ENCODE data around the gene SDK2.

The SDK2 gene

GRCh38 chr17:73356561-73357170 is 287.6 kb downstream of the SDK2 start:
- DNase-seq: no peak

GRCh38 chr17:73354423-73355284 is 289.6 kb downstream of the SDK2 start:
- no peak for DNase-seq

GRCh38 chr17:73352261-73352660 is 292.0 kb downstream of the SDK2 start:
- no peak for DNase-seq

DNA sequence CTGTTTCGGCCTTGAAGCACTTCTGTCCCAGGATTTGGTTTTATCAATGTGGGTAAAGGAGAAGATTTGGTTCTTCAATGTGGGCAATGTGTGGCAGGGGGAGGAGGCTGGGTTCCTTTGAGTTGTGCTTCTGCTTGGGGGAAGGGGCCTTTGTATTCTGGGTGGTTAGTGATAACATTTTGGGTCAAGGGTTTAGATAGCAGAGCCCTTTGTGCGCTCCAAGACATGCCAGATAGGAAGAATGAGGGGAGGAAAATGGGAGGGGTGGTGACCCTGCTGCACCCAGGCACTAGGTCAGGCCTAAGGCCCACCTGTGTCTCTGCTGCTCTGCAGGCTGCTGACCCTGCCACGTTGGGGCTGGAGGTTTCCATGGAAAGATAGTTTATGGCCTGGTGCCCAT is 292.5 kb downstream of the SDK2 start:
- no peak for DNase-seq

DNA sequence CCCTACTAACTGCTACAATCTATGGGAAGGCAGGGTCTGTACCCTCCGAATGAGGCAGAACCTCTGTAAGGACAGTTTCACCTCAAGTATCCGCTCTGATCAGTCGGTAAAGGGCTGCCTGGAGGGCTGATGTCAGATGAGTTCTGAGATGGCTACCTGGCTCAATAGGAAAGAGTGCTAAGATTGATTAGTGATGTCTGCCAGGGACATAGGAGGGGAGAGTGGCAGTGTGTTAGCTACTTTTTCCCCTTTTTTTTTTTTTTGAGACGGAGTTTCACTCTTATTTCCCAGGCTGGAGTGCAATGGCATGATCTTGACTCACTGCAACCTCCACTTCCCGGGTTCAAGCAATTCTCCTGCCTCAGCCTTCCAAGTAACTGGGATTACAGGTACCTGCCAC is 293.4 kb downstream of the SDK2 start:
- no peak for DNase-seq

GRCh38 chr17:73349647-73350046 is 294.6 kb downstream of the SDK2 start:
- no peak for DNase-seq

DNA sequence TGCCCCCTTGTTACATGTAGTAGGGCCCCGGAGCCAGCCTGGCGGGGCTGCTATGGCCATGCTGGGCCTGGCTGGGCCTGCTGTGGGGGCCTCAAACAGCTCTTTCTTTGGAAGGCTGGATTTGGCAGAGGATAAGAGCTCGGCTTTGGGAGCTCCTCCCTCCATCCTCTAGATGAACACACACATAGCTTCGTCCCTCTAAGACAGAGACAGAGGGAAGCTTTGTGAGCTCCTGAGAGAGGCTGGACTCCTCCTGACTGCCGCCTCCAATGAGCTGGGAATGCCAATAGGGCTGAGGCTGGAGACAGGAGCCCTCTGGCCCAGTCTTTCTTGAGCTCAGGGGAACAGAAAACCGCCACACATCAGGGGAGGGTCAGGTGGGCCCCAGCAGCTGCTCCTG is 295.1 kb downstream of the SDK2 start:
- no peak for DNase-seq

GRCh38 chr17:73348829-73349095 is 295.5 kb downstream of the SDK2 start:
- no peak for DNase-seq

- DNase-seq: no peak
These were observed 296.0 kb downstream of the SDK2 start for GRCh38 chr17:73348018-73348828.

DNA sequence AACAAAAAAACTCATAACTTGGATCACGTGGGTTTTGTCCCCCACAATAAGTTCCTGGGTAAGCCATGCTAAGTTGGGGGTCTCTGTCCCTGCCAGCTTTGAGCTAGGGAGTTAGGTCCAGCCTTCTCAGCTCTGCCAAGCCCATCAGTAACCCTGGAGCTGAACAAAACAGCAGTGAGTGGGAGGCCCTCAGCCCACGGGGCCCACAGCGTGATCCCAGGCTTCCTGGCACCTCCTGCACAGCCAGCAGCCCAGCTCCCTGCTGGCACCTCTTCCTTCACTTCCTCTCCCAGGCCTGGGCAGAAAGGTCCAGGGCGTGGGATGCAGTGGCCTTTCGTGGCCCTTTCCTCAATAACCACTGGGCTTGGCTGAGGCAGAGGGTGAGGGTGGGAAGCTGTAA is 296.9 kb downstream of the SDK2 start:
- DNase-seq: no peak

DNA sequence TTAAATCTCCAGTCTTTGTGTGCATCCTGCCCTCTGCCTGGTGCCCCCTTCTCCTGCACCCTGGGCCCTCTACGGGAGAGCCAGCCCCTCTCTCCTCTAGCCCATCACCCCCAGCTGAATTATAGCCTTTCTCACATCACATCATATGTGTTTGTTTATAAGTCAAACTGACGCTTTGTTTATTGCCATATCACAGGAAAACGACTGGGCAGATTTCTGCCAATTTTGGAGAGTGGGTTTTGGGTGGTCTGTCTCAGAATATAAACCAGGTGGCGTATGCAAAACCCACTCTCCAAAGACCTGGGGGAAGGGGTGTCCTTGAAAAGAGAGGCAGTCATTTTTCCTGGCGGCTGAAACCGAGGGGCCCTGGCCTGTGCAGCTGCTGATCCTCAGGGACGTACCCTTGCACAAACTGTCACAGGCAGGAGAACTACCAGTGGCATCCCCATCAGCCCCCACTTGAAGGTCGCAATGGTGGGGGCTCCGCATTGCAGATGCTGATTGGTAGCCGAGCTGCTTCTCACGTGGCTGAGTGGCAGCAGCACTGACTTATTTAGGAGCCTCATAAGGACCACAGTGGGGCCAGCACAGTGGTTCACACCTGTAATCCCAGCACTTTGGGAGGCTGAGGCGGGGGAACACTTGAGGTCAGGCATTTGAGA is 297.6 kb downstream of the SDK2 start:
- no peak for DNase-seq

DNA sequence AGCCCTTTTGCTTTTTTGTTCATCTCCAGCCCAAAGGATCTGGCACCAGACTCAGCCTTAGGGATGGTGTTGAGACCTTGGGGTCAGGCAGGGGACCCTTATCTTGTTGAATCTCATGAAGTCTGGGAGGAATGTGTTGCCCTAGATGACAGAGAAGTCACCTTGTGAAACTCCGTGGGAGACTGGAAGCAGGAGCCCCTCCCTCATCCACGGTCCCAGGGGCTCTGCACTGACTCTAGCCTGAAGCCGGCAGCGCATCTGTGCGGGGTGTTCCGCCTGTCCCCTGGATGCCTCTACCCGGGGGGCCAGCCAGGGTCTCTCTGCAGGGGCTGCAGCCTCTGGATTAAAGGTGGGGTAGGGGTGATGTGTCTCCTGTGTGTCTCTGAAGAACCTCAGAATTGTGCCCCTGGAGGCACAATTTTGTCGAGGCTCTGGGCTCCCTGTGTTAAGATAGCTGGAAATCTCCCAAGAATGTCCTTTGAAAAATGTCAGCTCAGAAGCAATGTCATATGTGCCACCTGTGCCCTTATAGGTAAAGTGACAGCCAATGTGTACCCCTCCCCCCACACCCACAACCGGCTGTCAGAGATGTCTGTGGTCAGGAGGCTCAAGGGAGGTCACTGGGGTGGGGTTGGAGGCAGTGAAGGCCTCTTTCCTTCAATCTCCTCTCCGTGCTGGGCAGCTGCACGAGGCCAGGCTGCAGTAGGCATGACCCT is 300.3 kb downstream of the SDK2 start:
- DNase-seq: peak; percentile 43

- no peak for DNase-seq
These were observed 301.0 kb downstream of the SDK2 start for GRCh38 chr17:73343168-73343634.

DNA sequence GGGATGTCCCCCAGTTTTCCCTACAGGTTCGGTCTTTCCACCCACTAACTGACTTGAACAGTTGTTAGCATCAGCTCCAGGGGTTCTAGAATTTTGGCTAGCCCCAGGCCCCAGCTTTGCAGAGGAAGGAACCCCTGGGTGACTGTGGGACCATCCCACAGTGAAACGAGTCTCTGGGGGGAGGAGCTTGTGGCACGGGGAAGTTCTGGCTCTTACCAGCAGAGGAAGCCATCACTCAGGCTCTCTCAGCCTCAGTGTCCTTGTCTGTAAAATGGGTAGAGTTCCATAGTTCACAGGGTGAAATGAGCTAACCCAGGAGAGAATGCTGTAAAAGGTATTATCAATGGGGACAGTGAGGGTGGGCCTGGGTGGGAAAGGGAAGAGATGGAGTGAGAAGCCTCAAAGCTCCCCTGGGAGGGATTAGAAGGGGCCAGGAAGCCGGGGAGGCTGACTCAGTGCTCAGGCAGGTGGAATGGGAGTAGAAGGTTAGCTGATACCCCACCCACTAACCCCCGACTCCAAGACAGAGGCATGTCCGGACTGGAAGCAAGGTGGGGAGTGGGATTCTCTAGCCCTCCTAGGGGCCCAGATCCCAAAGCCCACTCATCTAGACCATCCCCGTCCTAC is 301.6 kb downstream of the SDK2 start:
- no peak for DNase-seq

GRCh38 chr17:73342050-73342522 is 302.2 kb downstream of the SDK2 start:
- DNase-seq: peak; percentile 43

DNA sequence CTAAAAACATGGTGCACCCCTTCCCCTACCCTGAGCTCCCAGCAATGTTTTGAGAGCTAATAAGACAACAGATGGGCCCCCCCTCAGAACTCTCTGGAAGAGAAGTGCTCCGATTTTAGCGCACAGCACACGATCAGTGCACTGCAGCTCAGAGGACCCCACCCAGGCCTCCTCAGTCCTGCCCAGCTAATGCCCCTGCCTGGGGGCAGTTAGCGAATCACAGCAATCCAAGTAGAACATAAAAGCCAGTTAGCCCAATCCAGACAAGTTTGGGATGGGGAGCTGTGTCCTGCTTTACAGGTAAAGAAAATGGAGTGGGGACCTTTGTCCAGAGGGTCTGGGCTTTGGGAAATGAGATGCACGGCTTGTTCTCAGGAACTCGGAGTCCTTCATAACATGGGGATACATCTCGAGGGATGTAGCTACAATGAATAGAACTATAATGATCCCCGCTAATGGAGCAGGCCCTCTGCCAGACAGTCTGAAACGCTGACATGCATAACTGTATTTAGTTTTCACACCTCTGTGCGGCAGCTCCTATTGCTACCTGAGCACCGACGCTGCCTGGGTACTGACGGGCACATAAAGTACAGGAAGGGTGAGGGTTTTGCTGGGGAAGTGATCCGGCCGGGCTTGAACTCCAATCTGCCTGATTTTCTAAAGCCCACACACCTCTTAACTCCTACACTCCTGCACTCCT is 302.7 kb downstream of the SDK2 start:
- DNase-seq: peak; percentile 56

- no peak for DNase-seq
These were observed 304.1 kb downstream of the SDK2 start for GRCh38 chr17:73340093-73340596.

GRCh38 chr17:73338566-73339197 is 305.6 kb downstream of the SDK2 start:
- DNase-seq: no peak

GRCh38 chr17:73338050-73338521 is 306.2 kb downstream of the SDK2 start:
- DNase-seq: no peak

DNA sequence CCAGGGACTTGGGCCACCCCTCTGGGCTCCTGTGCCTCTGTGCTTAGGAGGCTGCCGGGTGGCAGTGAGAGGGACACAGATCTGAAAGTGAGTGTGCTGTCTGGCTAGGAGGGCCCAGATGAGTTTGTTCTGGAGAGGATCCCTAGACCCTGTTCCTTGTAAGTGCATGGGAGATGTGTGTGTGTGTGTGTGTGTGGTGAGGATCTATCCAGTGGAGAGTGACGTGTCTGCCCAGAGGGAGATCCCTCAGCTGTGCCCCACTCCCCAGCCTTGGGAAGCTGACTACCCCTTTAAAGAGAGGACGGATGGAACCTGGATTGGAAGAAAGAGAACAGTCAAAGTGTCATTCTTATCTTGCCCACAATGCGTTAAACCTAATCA is 306.9 kb downstream of the SDK2 start:
- DNase-seq: no peak

Data from RPMI8226 (cell line).